Fibroblast of skin of back (primary cell): Measurements from ENCODE around the gene CD180.

Experiments
- DNase-seq: peaks from one replicate; pipeline ENCODE4 v3.0.0-alpha.2; 2013

Gene CD180

GRCh38 chr5:67211926-67212325 is 15.3 kb upstream of the CD180 start:
- peak; percentile 75 for DNase-seq

GRCh38 chr5:67209141-67209771 is 12.7 kb upstream of the CD180 start:
- DNase-seq, result peak; percentile 62

- DNase-seq, result no peak
Measured at GRCh38 chr5:67208403-67208802, 11.8 kb upstream of the CD180 start.

GRCh38 chr5:67206929-67207328 is 10.3 kb upstream of the CD180 start:
- DNase-seq, result no peak

- no peak for DNase-seq
Measured at GRCh38 chr5:67206461-67206860, 9.9 kb upstream of the CD180 start.

- no peak for DNase-seq
Measured at GRCh38 chr5:67205981-67206380, 9.4 kb upstream of the CD180 start.

GRCh38 chr5:67204821-67205220 is 8.2 kb upstream of the CD180 start:
- no peak for DNase-seq

GRCh38 chr5:67203701-67204074 is 7.1 kb upstream of the CD180 start:
- no peak for DNase-seq

GRCh38 chr5:67202828-67203227 is 6.2 kb upstream of the CD180 start:
- no peak for DNase-seq

- no peak for DNase-seq
Measured at GRCh38 chr5:67201897-67202549, 5.4 kb upstream of the CD180 start.

GRCh38 chr5:67200809-67201562 is 4.4 kb upstream of the CD180 start:
- no peak for DNase-seq

GRCh38 chr5:67199859-67200258 is 3.3 kb upstream of the CD180 start:
- DNase-seq, result no peak

GRCh38 chr5:67198917-67199316 is 2.3 kb upstream of the CD180 start:
- DNase-seq, result no peak

GRCh38 chr5:67197536-67197935 is 937 bp upstream of the CD180 start:
- no peak for DNase-seq

- DNase-seq, result no peak
Measured at GRCh38 chr5:67195406-67196275, 958 bp downstream of the CD180 start.

- no peak for DNase-seq
Measured at GRCh38 chr5:67194166-67194565, 2.4 kb downstream of the CD180 start.

- DNase-seq, result no peak
Measured at GRCh38 chr5:67193439-67193807, 3.2 kb downstream of the CD180 start.

GRCh38 chr5:67192719-67193438 is 3.7 kb downstream of the CD180 start:
- DNase-seq, result no peak

GRCh38 chr5:67190861-67191260 is 5.7 kb downstream of the CD180 start:
- no peak for DNase-seq

- DNase-seq, result no peak
Measured at GRCh38 chr5:67190410-67190809, 6.2 kb downstream of the CD180 start.

- no peak for DNase-seq
Measured at GRCh38 chr5:67189931-67190330, 6.7 kb downstream of the CD180 start.

GRCh38 chr5:67189079-67189354 is 7.6 kb downstream of the CD180 start:
- no peak for DNase-seq
